ENCODE data around the gene NEU2.
"Not testable (repeated sequence)": the region's sequence is repeated elsewhere in the genome, so short reads cannot be mapped to it uniquely, and the experiment has no call there.

Gene NEU2

GRCh38 chr2:233034091-233034882, 1.8 kb downstream of the NEU2 start:
- no peak for DNase-seq (ENCODE audit: low read depth in 2 of 2)

GRCh38 chr2:233035426-233036161, 3.1 kb downstream of the NEU2 start:
- DNase-seq (ENCODE audit: low read depth in 2 of 2) = no peak

- no peak for DNase-seq (ENCODE audit: low read depth in 2 of 2)
These were observed 3.8 kb downstream of the NEU2 start for GRCh38 chr2:233036162-233036838.

GRCh38 chr2:233037078-233037477, 4.6 kb downstream of the NEU2 start:
- no peak for DNase-seq (ENCODE audit: low read depth in 2 of 2)

- DNase-seq (ENCODE audit: low read depth in 2 of 2) = no peak
These were observed 6.9 kb downstream of the NEU2 start for GRCh38 chr2:233039212-233039845.

GRCh38 chr2:233039846-233040530, 7.5 kb downstream of the NEU2 start:
- no peak for DNase-seq (ENCODE audit: low read depth in 2 of 2)

- DNase-seq (ENCODE audit: low read depth in 2 of 2) = no peak
These were observed 8.1 kb downstream of the NEU2 start for GRCh38 chr2:233040571-233040970.

- DNase-seq (ENCODE audit: low read depth in 2 of 2) = no peak
These were observed 9.4 kb downstream of the NEU2 start for GRCh38 chr2:233041722-233042323.

GRCh38 chr2:233042549-233042948, 10.1 kb downstream of the NEU2 start:
- no peak for DNase-seq (ENCODE audit: low read depth in 2 of 2)

GRCh38 chr2:233044974-233045605, 12.6 kb downstream of the NEU2 start:
- DNase-seq (ENCODE audit: low read depth in 2 of 2) = no peak

GRCh38 chr2:233047206-233047605, 14.7 kb downstream of the NEU2 start:
- DNase-seq (ENCODE audit: low read depth in 2 of 2) = no peak

- no peak for DNase-seq (ENCODE audit: low read depth in 2 of 2)
These were observed 15.2 kb downstream of the NEU2 start for GRCh38 chr2:233047667-233048066.

GRCh38 chr2:233048569-233049193, 16.2 kb downstream of the NEU2 start:
- no peak for DNase-seq (ENCODE audit: low read depth in 2 of 2)

GRCh38 chr2:233049194-233049761, 16.8 kb downstream of the NEU2 start:
- DNase-seq (ENCODE audit: low read depth in 2 of 2) = no peak

GRCh38 chr2:233051241-233052149, 19.0 kb downstream of the NEU2 start:
- no peak for DNase-seq (ENCODE audit: low read depth in 2 of 2)

- DNase-seq (ENCODE audit: low read depth in 2 of 2) = not testable (repeated sequence)
These were observed 20.0 kb downstream of the NEU2 start for GRCh38 chr2:233052517-233052916.

- DNase-seq (ENCODE audit: low read depth in 2 of 2) = peak; percentile 47 to 73
These were observed 21.7 kb downstream of the NEU2 start for GRCh38 chr2:233053928-233054784.

- DNase-seq (ENCODE audit: low read depth in 2 of 2) = no peak
These were observed 22.9 kb downstream of the NEU2 start for GRCh38 chr2:233055362-233055761.
